Measurements from ENCODE around the gene VPS35L.

VPS35L gene

GRCh38 chr16:19698480-19699465 is 143.3 kb downstream of the VPS35L start:
- H3K27ac ChIP-seq = peak overlapping the region; percentile 40
- H3K9me3 ChIP-seq = no peaks in the 10 kb centered on the region
- H3K9ac ChIP-seq = peak overlapping the region; percentile 56; the same call in 1 of the 2 replicates
- H4K20me1 ChIP-seq = peaks cover 61% of the 10 kb centered on the region
- peaks cover 61% of the 10 kb centered on the region for H3K36me3 ChIP-seq
- no peak overlapping the region for H3K4me3 ChIP-seq
- peaks cover 42% of the 10 kb centered on the region for H3K4me1 ChIP-seq
- no peaks in the 10 kb centered on the region for H3K27me3 ChIP-seq
- TF ChIP-seq Cebpa-rat (IDR thresholded peaks at IDR 0.05) = peak; percentile 82
- peak overlapping the region; percentile 79 for H3K4me2 ChIP-seq

DNA sequence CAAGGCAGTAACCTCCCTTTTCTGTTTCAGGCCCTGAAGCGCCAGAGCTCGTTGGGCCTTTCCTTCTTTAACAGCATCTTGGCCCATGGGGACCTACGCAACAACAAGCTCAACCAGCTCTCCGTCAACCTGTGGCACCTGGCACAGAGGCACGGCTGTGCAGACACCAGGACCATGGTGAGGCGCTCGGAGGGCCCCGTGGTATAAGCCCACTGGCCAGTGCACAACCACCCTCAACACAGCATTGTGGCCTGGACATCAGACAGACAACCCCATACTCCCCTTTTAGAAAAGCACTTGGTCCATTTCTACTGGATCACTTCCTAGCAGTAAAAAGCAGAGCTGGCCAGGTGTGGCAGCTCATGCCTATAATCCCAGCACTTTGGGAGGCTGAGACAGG is 144.0 kb downstream of the VPS35L start:
- Histone ChIP-seq H3K9me3 (no peaks in the 10 kb centered on the region), H3K36me3 (peaks cover 68% of the 10 kb centered on the region), H4K20me1 (peaks cover 68% of the 10 kb centered on the region), H3K4me1 (peaks cover 42% of the 10 kb centered on the region), H3K27me3 (no peaks in the 10 kb centered on the region), H3K9ac (no peak overlapping the region), H3K4me2 (peak overlapping the region; percentile 79), H3K4me3 (no peak overlapping the region), H3K27ac (peak overlapping the region; percentile 40)
- TF ChIP-seq Cebpa-rat (IDR thresholded peaks at IDR 0.05) = no peak

- H3K9ac ChIP-seq = no peak overlapping the region
- no peak for TF ChIP-seq Cebpa-rat (IDR thresholded peaks at IDR 0.05)
- H3K9me3 ChIP-seq = no peaks in the 10 kb centered on the region
- peaks cover 77% of the 10 kb centered on the region for H3K36me3 ChIP-seq
- H4K20me1 ChIP-seq = peaks cover 76% of the 10 kb centered on the region
- H3K27ac ChIP-seq = no peak overlapping the region
- H3K27me3 ChIP-seq = no peaks in the 10 kb centered on the region
- peaks cover 42% of the 10 kb centered on the region for H3K4me1 ChIP-seq
- no peak overlapping the region for H3K4me3 ChIP-seq
- no peak overlapping the region for H3K4me2 ChIP-seq
Measured at GRCh38 chr16:19700319-19700781, 144.8 kb downstream of the VPS35L start.

GRCh38 chr16:19701091-19701490 is 145.6 kb downstream of the VPS35L start:
- Histone ChIP-seq H3K9ac (no peak overlapping the region), H3K4me1 (peaks cover 38% of the 10 kb centered on the region), H3K27ac (no peak overlapping the region), H3K4me2 (no peak overlapping the region), H3K9me3 (no peaks in the 10 kb centered on the region), H3K27me3 (no peaks in the 10 kb centered on the region), H3K4me3 (no peak overlapping the region), H4K20me1 (peaks cover 79% of the 10 kb centered on the region), H3K36me3 (peaks cover 84% of the 10 kb centered on the region)
- TF ChIP-seq Cebpa-rat (IDR thresholded peaks at IDR 0.05) = no peak

- Histone ChIP-seq H3K27me3 (no peaks in the 10 kb centered on the region), H3K9ac (no peak overlapping the region), H3K27ac (no peak overlapping the region), H3K4me1 (peaks cover 16% of the 10 kb centered on the region), H3K4me3 (no peak overlapping the region), H4K20me1 (peaks cover 76% of the 10 kb centered on the region), H3K36me3 (peaks cover 90% of the 10 kb centered on the region), H3K4me2 (no peak overlapping the region), H3K9me3 (no peaks in the 10 kb centered on the region)
- no peak for TF ChIP-seq Cebpa-rat (IDR thresholded peaks at IDR 0.05)
Measured at GRCh38 chr16:19703172-19703889, 147.8 kb downstream of the VPS35L start.

DNA sequence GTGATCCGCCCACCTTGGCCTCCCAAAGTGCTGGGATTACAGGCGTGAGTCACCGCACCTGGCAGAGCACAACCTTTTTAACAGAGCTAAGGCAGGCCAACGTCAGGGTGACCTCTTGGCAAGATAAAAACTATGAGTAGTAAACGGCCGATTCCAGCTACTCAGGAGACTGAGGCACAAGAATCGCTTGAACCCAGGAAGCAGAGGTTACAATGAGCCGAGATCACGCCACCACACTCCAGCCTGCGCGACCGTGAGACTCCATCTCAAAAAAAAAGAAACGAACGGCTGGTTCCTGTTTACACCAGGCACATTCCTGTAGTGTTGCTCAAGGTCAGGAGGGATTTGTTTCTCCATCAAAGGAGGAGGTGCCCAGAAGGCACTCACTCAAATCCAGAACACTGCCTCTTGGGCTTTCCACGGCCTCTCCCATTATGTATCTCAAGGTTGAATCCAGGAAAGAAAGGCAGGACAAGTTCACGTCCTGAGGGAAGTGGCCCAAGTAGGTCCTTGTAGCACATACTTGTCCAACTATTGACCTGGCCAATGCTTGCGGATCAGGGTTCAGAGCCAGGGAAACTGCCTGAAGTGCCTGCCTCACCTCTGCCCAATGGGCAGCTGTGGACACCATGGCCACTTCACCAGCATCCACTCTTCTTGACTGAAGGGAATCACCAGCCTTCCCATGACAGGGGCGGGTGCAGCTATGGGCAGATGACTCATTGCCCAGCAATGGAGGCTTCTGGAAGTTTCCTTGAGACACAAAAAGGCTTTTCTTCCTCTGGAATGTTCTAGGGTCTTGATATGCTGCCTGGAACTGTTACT is 149.0 kb downstream of the VPS35L start:
- H4K20me1 ChIP-seq = peaks cover 76% of the 10 kb centered on the region
- no peak overlapping the region for H3K27ac ChIP-seq
- H3K4me2 ChIP-seq = no peak overlapping the region
- no peaks in the 10 kb centered on the region for H3K9me3 ChIP-seq
- H3K4me1 ChIP-seq = peaks cover 4% of the 10 kb centered on the region
- TF ChIP-seq Cebpa-rat (IDR thresholded peaks at IDR 0.05) = no peak
- no peaks in the 10 kb centered on the region for H3K27me3 ChIP-seq
- H3K36me3 ChIP-seq = peaks cover 95% of the 10 kb centered on the region
- H3K9ac ChIP-seq = no peak overlapping the region
- no peak overlapping the region for H3K4me3 ChIP-seq

GRCh38 chr16:19705146-19705501 is 149.6 kb downstream of the VPS35L start:
- no peak overlapping the region for H3K4me2 ChIP-seq
- no peaks in the 10 kb centered on the region for H3K9me3 ChIP-seq
- peaks cover 97% of the 10 kb centered on the region for H3K36me3 ChIP-seq
- TF ChIP-seq Cebpa-rat (IDR thresholded peaks at IDR 0.05) = no peak
- H3K27ac ChIP-seq = no peak overlapping the region
- H3K4me1 ChIP-seq = no peaks in the 10 kb centered on the region
- H3K4me3 ChIP-seq = no peak overlapping the region
- H4K20me1 ChIP-seq = peaks cover 76% of the 10 kb centered on the region
- no peak overlapping the region for H3K9ac ChIP-seq
- no peaks in the 10 kb centered on the region for H3K27me3 ChIP-seq

- Histone ChIP-seq H3K27me3 (no peaks in the 10 kb centered on the region), H3K4me3 (no peak overlapping the region), H4K20me1 (peaks cover 76% of the 10 kb centered on the region), H3K36me3 (peaks cover 97% of the 10 kb centered on the region), H3K9ac (no peak overlapping the region), H3K4me1 (no peaks in the 10 kb centered on the region), H3K9me3 (no peaks in the 10 kb centered on the region), H3K27ac (no peak overlapping the region), H3K4me2 (no peak overlapping the region)
- TF ChIP-seq Cebpa-rat (IDR thresholded peaks at IDR 0.05) = no peak
Measured at GRCh38 chr16:19705843-19706242, 150.3 kb downstream of the VPS35L start.

GRCh38 chr16:19706846-19707245 is 151.3 kb downstream of the VPS35L start:
- Histone ChIP-seq H3K9me3 (no peaks in the 10 kb centered on the region), H3K36me3 (peaks cover 97% of the 10 kb centered on the region), H3K4me3 (no peak overlapping the region), H3K4me1 (no peaks in the 10 kb centered on the region), H4K20me1 (peaks cover 85% of the 10 kb centered on the region), H3K9ac (no peak overlapping the region), H3K27ac (no peak overlapping the region), H3K4me2 (no peak overlapping the region), H3K27me3 (no peaks in the 10 kb centered on the region)
- no peak for TF ChIP-seq Cebpa-rat (IDR thresholded peaks at IDR 0.05)

Measured in BLaER1 (cell line).